ENCODE data around the gene SLC29A1. TPM values are rescaled to one million over a fixed set of nuclear protein-coding genes. Genes with fewer than 3 reads are reported as not detected.

SLC29A1 gene
- total and polyA plus RNA-seq, 2 donors (not counting 1 experiment from before 2014, with no cell fraction given): 6.0 to 7.3 TPM

DNA sequence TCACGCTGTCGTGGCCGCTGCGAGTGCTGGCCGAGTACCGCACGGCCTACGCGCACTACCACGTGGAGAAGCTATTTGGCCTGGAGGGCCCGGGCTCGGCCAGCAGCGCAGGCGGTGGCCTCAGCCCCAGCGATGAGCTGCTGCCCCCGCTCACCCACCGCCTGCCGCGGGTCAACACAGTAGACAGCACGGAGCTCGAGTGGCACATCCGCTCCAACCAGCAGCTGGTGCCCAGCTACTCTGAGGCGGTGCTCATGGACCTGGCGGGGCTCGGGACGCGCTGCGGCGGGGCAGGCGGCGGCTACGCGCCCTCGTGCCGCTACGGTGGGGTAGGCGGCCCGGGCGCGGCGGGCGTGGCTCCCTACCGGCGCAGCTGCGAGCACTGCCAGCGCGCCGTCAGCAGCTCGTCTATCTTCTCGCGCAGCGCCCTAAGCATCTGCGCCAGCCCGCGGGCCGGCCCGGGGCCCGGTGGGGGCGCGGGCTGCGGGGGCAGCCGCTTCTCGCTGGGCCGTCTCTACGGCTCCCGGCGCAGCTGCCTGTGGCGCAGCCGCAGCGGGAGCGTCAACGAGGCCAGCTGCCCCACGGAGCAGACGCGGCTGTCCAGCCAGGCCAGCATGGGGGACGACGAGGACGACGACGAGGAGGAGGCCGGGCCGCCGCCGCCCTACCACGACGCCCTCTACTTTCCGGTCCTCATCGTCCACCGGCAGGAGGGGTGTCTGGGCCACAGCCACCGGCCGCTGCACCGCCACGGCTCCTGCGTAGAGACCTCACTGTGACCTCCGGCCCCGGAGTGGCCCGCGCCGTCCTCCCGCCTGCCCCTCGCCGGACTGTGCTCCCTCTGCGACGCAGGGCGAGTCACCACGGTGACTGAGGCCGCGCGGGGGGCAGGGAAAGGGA is 52.6 kb downstream of the SLC29A1 start:
- H3K9ac ChIP-seq (ENCODE audit: low read length): peak overlapping the region; percentile 48
- H3K9me3 ChIP-seq (ENCODE audit: control extremely low read depth in 1 of 3, control insufficient read depth in 2 of 3, insufficient read depth in 1 of 3, low read length in 2 of 3): peaks cover 0 to 10% (median 0%) of the 10 kb centered on the region in 3 donors
- TF ChIP-seq, protein P1, sequence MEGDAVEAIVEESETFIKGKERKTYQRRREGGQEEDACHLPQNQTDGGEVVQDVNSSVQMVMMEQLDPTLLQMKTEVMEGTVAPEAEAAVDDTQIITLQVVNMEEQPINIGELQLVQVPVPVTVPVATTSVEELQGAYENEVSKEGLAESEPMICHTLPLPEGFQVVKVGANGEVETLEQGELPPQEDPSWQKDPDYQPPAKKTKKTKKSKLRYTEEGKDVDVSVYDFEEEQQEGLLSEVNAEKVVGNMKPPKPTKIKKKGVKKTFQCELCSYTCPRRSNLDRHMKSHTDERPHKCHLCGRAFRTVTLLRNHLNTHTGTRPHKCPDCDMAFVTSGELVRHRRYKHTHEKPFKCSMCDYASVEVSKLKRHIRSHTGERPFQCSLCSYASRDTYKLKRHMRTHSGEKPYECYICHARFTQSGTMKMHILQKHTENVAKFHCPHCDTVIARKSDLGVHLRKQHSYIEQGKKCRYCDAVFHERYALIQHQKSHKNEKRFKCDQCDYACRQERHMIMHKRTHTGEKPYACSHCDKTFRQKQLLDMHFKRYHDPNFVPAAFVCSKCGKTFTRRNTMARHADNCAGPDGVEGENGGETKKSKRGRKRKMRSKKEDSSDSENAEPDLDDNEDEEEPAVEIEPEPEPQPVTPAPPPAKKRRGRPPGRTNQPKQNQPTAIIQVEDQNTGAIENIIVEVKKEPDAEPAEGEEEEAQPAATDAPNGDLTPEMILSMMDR (IDR thresholded peaks at IDR 0.05): no peak
- TF ChIP-seq EZH2 (IDR thresholded peaks at IDR 0.05; ENCODE audit: borderline replicate concordance, insufficient read depth, low read depth, low read length, poor library complexity, severe bottlenecking): no peak
- H3K79me2 ChIP-seq (ENCODE audit: control insufficient read depth, insufficient read depth, low read length): no peaks in the 10 kb centered on the region
- WGBS (ENCODE audit: insufficient coverage): 20% methylated on average over 109 of the region's 109 CpGs
- Mint-ChIP-seq H3K4me1 (peaks cover 8% of the 10 kb centered on the region), H3K27ac (no peak overlapping the region), H3K9me3 (ENCODE audit: insufficient read depth) (no peaks in the 10 kb centered on the region), H3K27me3 (peaks cover 70% of the 10 kb centered on the region), H3K4me3 (peak overlapping the region; percentile 50)
- H3K4me3 ChIP-seq (ENCODE audit: control extremely low read depth in 1 of 5, extremely low read depth in 1 of 5, insufficient read depth in 1 of 5, low read depth in 2 of 5, low read length in 4 of 5): peak overlapping the region in 2 of 5 experiments; percentile 25 to 36
- CTCF ChIA-PET: interaction anchor here (0.6 to 1.5 kb wide), 5 partner anchors 9 to 179 kb away, joined by 3 to 4 read pairs (median 4); no protein-coding TSS in a partner anchor
- intact Hi-C loops (cut with micrococcal nuclease): no loop called here
- no peaks in the 10 kb centered on the region for H4K20me1 ChIP-seq (ENCODE audit: control insufficient read depth, insufficient read depth, low read length, poor library complexity, severe bottlenecking)
- peaks cover 10 to 15% of the 10 kb centered on the region in 2 donors for H3K4me1 ChIP-seq (ENCODE audit: control insufficient read depth in 2 of 2, insufficient read depth in 2 of 2, low read length in 2 of 2)
- DNase-seq (peak; percentile 65), ATAC-seq (ENCODE audit: low read depth) (peak; percentile 71)
- peaks cover 0 to 77% (median 37%) of the 10 kb centered on the region in 4 experiments for H3K27me3 ChIP-seq (replicated peaks in 1 of 4; ENCODE audit: control extremely low read depth in 1 of 4, control insufficient read depth in 3 of 4, insufficient read depth in 4 of 4, low read length in 3 of 4)
- H2AFZ ChIP-seq (ENCODE audit: insufficient read depth, low read depth, low read length, poor library complexity, severe bottlenecking): peak overlapping the region; percentile 56
- POLR2A ChIA-PET: interaction anchor here (0.7 kb wide), 1 partner anchor 8 kb away, joined by 4 read pairs; no protein-coding TSS in a partner anchor
- no peak overlapping the region for H3K27ac ChIP-seq (ENCODE audit: low read length in 2 of 2)
- no peaks in the 10 kb centered on the region for H3K36me3 ChIP-seq (replicated peaks in 1 of 2; ENCODE audit: control extremely low read depth in 1 of 2, control insufficient read depth in 1 of 2, extremely low read depth in 1 of 2, insufficient read depth in 2 of 2, low read length in 1 of 2)
- H3K4me2 ChIP-seq (replicated peaks; ENCODE audit: low read depth, low read length, poor library complexity, severe bottlenecking): peak overlapping the region; percentile 77
